NCI-H2196 (cell line): ENCODE results near the gene VWA5B2.
"Not testable (repeated sequence)": the region's sequence is repeated elsewhere in the genome, so short reads cannot be mapped to it uniquely, and the experiment has no call there.

Experiments used
- DNase-seq: peaks from one replicate; lab custom pipeline; 2025; ENCODE audit not compliant: unreplicated experiment; lab: John Stamatoyannopoulos, UW

The VWA5B2 gene

GRCh38 chr3:184241141-184241446, 11.7 kb downstream of the VWA5B2 start:
- DNase-seq, result no peak

GRCh38 chr3:184241447-184242296, 12.3 kb downstream of the VWA5B2 start:
- peak; percentile 99 for DNase-seq

GRCh38 chr3:184242297-184242685, 12.9 kb downstream of the VWA5B2 start:
- no peak for DNase-seq

GRCh38 chr3:184248454-184249411, 19.3 kb downstream of the VWA5B2 start, which contains the start of gene ALG3:
Gene ALG3, minus strand, starts transcription at chr3:184248962. Its CDS starts 22 bp downstream, at chr3:184248940.
- peak; percentile 93 for DNase-seq

GRCh38 chr3:184249412-184250166, 20.2 kb downstream of the VWA5B2 start, which contains the start of gene EEF1AKMT4:
Gene EEF1AKMT4, plus strand, starts transcription at chr3:184249672. Its CDS starts 23 bp downstream, at chr3:184249695.
- peak; percentile 99 for DNase-seq

GRCh38 chr3:184250167-184250828, 20.9 kb downstream of the VWA5B2 start:
- DNase-seq, result peak; percentile 98

- DNase-seq, result no peak
Observed at GRCh38 chr3:184255291-184256039, 26.1 kb downstream of the VWA5B2 start.

- no peak for DNase-seq
Observed at GRCh38 chr3:184257083-184257915, 27.9 kb downstream of the VWA5B2 start.

GRCh38 chr3:184258926-184259325, 29.5 kb downstream of the VWA5B2 start:
- no peak for DNase-seq

- DNase-seq, result no peak
Observed at GRCh38 chr3:184259396-184259877, 30.1 kb downstream of the VWA5B2 start.

GRCh38 chr3:184259878-184260723, 30.7 kb downstream of the VWA5B2 start:
- no peak for DNase-seq

GRCh38 chr3:184260724-184261269, 31.4 kb downstream of the VWA5B2 start:
- no peak for DNase-seq

GRCh38 chr3:184261270-184261853, 32.0 kb downstream of the VWA5B2 start, which contains the start of gene CAMK2N2:
Gene CAMK2N2, minus strand, starts transcription at chr3:184261553. Its CDS starts 268 bp downstream, at chr3:184261285.
- peak; percentile 96 for DNase-seq

GRCh38 chr3:184261854-184262763, 32.7 kb downstream of the VWA5B2 start:
- DNase-seq, result peak; percentile 85

GRCh38 chr3:184262764-184263179, 33.4 kb downstream of the VWA5B2 start:
- DNase-seq, result no peak

- not testable (repeated sequence) for DNase-seq
Observed at GRCh38 chr3:184267249-184267648, 37.9 kb downstream of the VWA5B2 start.
